K562 (cell line): ENCODE results near the gene PROKR1. TPM values are rescaled to one million over a fixed set of nuclear protein-coding genes. Genes with fewer than 3 reads are reported as not detected.

Source experiments
- ATAC-seq: fragments of 200-7000 bp; cut with Tn5 transposase; 3 replicates; pipeline ENCODE4 v1.9.1; 2020; ENCODE audit warnings: moderate library complexity
- BruUV-seq: library from RNA; stranded (reverse); fragments of 400-500 nt; replicated peaks from 2 replicates; lab custom pipeline; 2021; lab: Mats Ljungman, UMichigan
- CTCF ChIA-PET: fragments of 300-600 bp; formaldehyde crosslinking; extraction: SDS; loops from one replicate; lab custom pipeline; 2021; ENCODE audit warnings: low intra/inter-chr PET ratio; lab: Yijun Ruan, JAX
- POLR2A ChIA-PET: fragments of 300-600, 350-650 bp; sonication (Branson Sonifier 250); formaldehyde crosslinking; extraction: SDS; loops from one replicate; lab custom pipeline; 2021; ENCODE audit warnings: antibody characterized with exemption, inconsistent platforms; lab: Yijun Ruan, JAX
- DNase-seq, 4 experiments: peaks; one replicate each; pipeline versions ENCODE4 v3.0.0 to v3.0.0-alpha.2; 2011 to 2018; ENCODE audit warnings: low spot score in 3 of 4, mixed read lengths in 3 of 4; ENCODE audit errors: extremely low read depth in 1 of 4
- FAIRE-seq: peaks from 2 replicates; lab custom pipeline; 2011; peaks lifted over from hg19 to GRCh38; lab: Jason Lieb, UNC
- H2AFZ ChIP-seq: 2 replicates; pipeline ENCODE4 v1.6.0; 2011; ENCODE audit warnings: low read depth, low read length, control low read depth, inconsistent platforms
- H3K27ac ChIP-seq: fragments of 200-600 bp; 3 replicates; pipeline ENCODE4 v1.8.0; 2011; ENCODE audit warnings: low read depth, mild to moderate bottlenecking, control low read depth, inconsistent platforms, low read length, moderate library complexity, mixed read lengths; ENCODE audit errors: extremely low read depth
- H3K27me3 ChIP-seq, 2 experiments: fragments of 300-600 bp in 1 of 2; 2 replicates in 1 of 2; 3 replicates in 1 of 2; pipeline versions ENCODE4 v1.6.0 to v1.8.0; 2011; ENCODE audit warnings: inconsistent platforms in 2 of 2, low read length in 2 of 2, mild to moderate bottlenecking in 1 of 2, mixed read lengths in 1 of 2, moderate library complexity in 1 of 2; ENCODE audit not compliant: control insufficient read depth in 2 of 2, insufficient read depth in 2 of 2
- H3K36me3 ChIP-seq: fragments of 300-600 bp; 3 replicates; pipeline ENCODE4 v1.8.0; 2011; ENCODE audit warnings: mild to moderate bottlenecking, low read length, inconsistent platforms; ENCODE audit not compliant: control insufficient read depth, insufficient read depth
- H3K4me1 ChIP-seq, 2 experiments: fragments of 200-600 bp in 1 of 2; replicated peaks in 1 of 2; 2 replicates in 1 of 2; 3 replicates in 1 of 2; pipeline versions ENCODE4 v1.5.1 to v1.8.0; 2011; ENCODE audit warnings: inconsistent platforms in 2 of 2, low read length in 2 of 2, mild to moderate bottlenecking in 1 of 2, mixed read lengths in 1 of 2, moderate library complexity in 1 of 2; ENCODE audit not compliant: control insufficient read depth in 2 of 2, insufficient read depth in 2 of 2
- H3K4me2 ChIP-seq: 2 replicates; pipeline ENCODE4 v1.6.1; 2011; ENCODE audit warnings: low read length, control low read depth, inconsistent platforms, mixed read lengths; ENCODE audit not compliant: insufficient read depth
- H3K4me3 ChIP-seq: fragments of 200-600 bp; sonication (generic), shearing (Covaris generic); 2 replicates; pipeline ENCODE4 v1.5.1; 2016; ENCODE audit warnings: control low read depth, inconsistent platforms
- H3K79me2 ChIP-seq: fragments of 200-600 bp; 3 replicates; pipeline ENCODE4 v1.8.0; 2011; ENCODE audit warnings: low read length, inconsistent platforms; ENCODE audit not compliant: control insufficient read depth, insufficient read depth
- H3K9ac ChIP-seq, 2 experiments: 2 replicates each; pipeline versions ENCODE4 v1.6.0 to v1.6.1; 2011; ENCODE audit warnings: low read depth in 2 of 2, low read length in 2 of 2, control low read depth in 1 of 2, inconsistent platforms in 1 of 2, mild to moderate bottlenecking in 1 of 2, mixed read lengths in 1 of 2; ENCODE audit not compliant: insufficient read depth in 1 of 2
- H3K9me1 ChIP-seq: one replicate; pipeline ENCODE4 v1.6.0; 2011; ENCODE audit warnings: inconsistent platforms, mild to moderate bottlenecking, low read length, moderate library complexity; ENCODE audit not compliant: control insufficient read depth, insufficient read depth
- H3K9me3 ChIP-seq: replicated peaks from 2 replicates; pipeline ENCODE4 v1.5.1; 2011; ENCODE audit warnings: low read depth, low read length, inconsistent platforms; ENCODE audit not compliant: control insufficient read depth, insufficient read depth
- H4K20me1 ChIP-seq: replicated peaks from 2 replicates; pipeline ENCODE4 v1.6.1; 2011; ENCODE audit warnings: low read length, inconsistent platforms, mixed read lengths; ENCODE audit not compliant: control insufficient read depth, insufficient read depth
- KHSRP ChIP-seq: fragments of 450-650 bp; IDR thresholded peaks from 2 replicates; pipeline ENCODE4 v1.6.1; 2017
- MTA2 ChIP-seq: fragments of 450-650 bp; IDR thresholded peaks from 2 replicates; pipeline ENCODE4 v1.6.1; 2016; ENCODE audit warnings: low read depth
- TEAD4 ChIP-seq, 2 experiments: sonication (generic) in 1 of 2; formaldehyde crosslinking in 1 of 2; IDR thresholded peaks; 2 replicates each; pipeline versions ENCODE4 v1.6.1 to v1.8.0; 2012 to 2022; ENCODE audit warnings: borderline replicate concordance in 1 of 2, inconsistent platforms in 1 of 2, low read length in 1 of 2, mild to moderate bottlenecking in 1 of 2, missing genetic modification reagents in 1 of 2
- ZNF668 ChIP-seq: fragments of 250-450 bp; sonication (Bioruptor Pico); IDR thresholded peaks from 2 replicates; pipeline ENCODE4 v1.8.0; 2022; ENCODE audit warnings: mild to moderate bottlenecking, inconsistent platforms
- WGBS: fragments of 100-300 bp; shearing (Covaris generic); methylation state at CpG from one replicate; pipeline ENCODE4 v1.1.6; 2016; ENCODE audit warnings: low coverage, mixed read lengths; ENCODE audit not compliant: insufficient coverage; ENCODE audit errors: missing lambda C conversion rate; 5-methylcytosine and 5-hydroxymethylcytosine counted together
- in situ Hi-C: fragments of 300-500 bp; cut with MboI; formaldehyde crosslinking; loops from 4 replicates; pipeline ENCODE4 v1.15.0; 2018; ENCODE audit warnings: inconsistent platforms, mixed read lengths
- intact Hi-C: fragments of 100-400 bp; cut with micrococcal nuclease; formaldehyde crosslinking; loops from 2 replicates; pipeline ENCODE4 v1.14.2; 2022
- polyA plus RNA-seq, 8 experiments: library from polyadenylated mRNA; depleted of rRNA in 4 of 8; stranded (reverse) in 5 of 8; unstranded in 3 of 8; fragments of >200 nt; fragmentation: Nextera tagmentation in 2 of 8; fragmentation: Illumina TruSeq in 1 of 8; extraction: Ambion mirVana in 2 of 8; extraction: Trizol in 1 of 8; gene quantifications; 2 replicates each; pipeline versions ENCODE4 v1.2.1 to v1.2.3, GENCODE V29; 2011 to 2014; ENCODE audit warnings: inconsistent platforms in 1 of 8, missing spikeins in 1 of 8
- total RNA-seq, 7 experiments: library from RNA; depleted of rRNA in 6 of 7; stranded (reverse); fragments of >200 nt in 6 of 7; fragmentation: Illumina TruSeq in 2 of 7; extraction: Trizol in 2 of 7; gene quantifications; 2 replicates each; pipeline versions ENCODE4 v1.2.1 to v1.2.3, GENCODE V29; 2011 to 2021; ENCODE audit warnings: low replicate concordance in 1 of 7
- TF ChIP-seq, protein P1 (sequence below): fragments of 200-800 bp; sonication (Bioruptor generic); IDR thresholded peaks from 2 replicates; pipeline ENCODE4 v1.6.1; 2017; ENCODE audit warnings: missing genetic modification characterization, missing compliant biosample characterization
- TF ChIP-seq, protein P2 (sequence below), 3 experiments: IDR thresholded peaks in 2 of 3; conservative IDR thresholded peaks in 1 of 3; 2 replicates each; pipeline ENCODE4 v1.5.1; 2011 to 2012; ENCODE audit warnings: low read length in 3 of 3, mild to moderate bottlenecking in 3 of 3, control low read depth in 2 of 3, improper control_type of control experiment in 1 of 3, inconsistent platforms in 1 of 3, low read depth in 1 of 3, mixed read lengths in 1 of 3, moderate library complexity in 1 of 3; ENCODE audit not compliant: insufficient read depth in 2 of 3
- TF ChIP-seq, protein P3 (sequence below): fragments of 450-650 bp; formaldehyde crosslinking; IDR thresholded peaks from 2 replicates; pipeline ENCODE4 v1.4.0; 2020; ENCODE audit warnings: mild to moderate bottlenecking, moderate library complexity

Gene PROKR1
- total and polyA plus RNA-seq, 9 of the 15 experiments (the other 6 are each of a cell fraction or from before 2014, with no cell fraction given), result 0.01 to 0.18 (median 0.09) TPM; not detected in 1

DNA sequence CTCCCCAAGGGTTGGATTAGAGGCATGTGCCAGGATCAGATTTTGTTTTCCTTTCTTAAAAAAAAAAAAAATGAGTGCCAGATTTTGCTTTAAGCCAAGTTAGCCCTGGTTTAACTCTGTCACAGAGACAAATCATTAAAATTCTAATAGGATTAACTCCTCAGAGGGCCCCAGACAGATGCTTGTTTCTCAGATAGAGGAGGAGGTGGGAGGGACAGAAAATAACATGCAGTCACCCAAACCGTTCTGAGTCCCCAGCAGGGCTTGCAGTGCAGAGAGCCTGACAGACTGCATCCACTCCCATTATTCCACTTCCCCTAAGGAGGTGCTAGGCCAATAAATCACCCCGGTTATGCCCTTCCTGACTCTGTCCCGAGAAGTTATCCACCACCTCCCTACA is 6.3 kb upstream of the PROKR1 start (continued):
- TF ChIP-seq KHSRP (no peak), MTA2 (no peak), ZNF668 (CRISPR knock-in tag) (no peak)

DNA sequence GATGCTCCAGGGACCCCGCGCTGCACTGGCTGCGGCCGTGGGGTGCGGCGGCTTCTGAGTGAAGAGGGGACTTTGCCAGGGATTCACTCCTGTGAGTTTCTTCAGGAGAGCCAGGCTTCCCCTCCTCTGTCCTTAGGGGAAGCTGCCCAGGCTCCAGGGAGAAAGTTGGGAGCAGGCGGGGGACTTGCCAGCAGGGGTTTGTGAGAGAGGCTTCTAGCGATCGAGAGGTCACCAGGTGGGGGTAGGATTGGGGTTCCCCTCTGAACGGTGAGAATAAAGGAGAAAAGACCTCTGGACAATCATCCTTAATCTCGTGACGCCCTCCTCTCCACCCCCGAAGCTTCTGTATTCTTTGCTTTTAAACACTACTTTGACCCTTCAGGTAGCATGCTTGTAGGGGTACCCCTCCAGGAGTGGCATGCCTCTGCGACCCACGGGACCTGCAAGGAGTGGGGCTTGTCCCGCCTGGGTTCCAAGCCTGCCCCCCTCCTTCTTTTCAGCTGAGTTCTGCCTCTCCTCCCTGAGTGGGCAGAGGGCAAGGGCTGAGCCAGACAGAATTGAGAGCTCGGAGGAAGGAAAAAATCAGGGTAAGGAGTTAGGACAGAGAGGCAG is 601 bp downstream of the PROKR1 start:
- intact Hi-C loops (loop anchor here (5.0 kb wide), 1 partner anchor 42 kb away; no protein-coding TSS in a partner anchor), in situ Hi-C loops (loop anchor here (25.0 kb wide), 1 partner anchor 157 kb away; no protein-coding TSS in a partner anchor)
- H3K27me3 ChIP-seq, result peaks cover 2 to 12% of the 10 kb centered on the region in 2 experiments; a peak in 1 of 5 replicates
- WGBS, result 15% methylated on average over 14 of the region's 17 CpGs
- no peaks in the 10 kb centered on the region for H4K20me1 ChIP-seq
- H2AFZ ChIP-seq, result peak overlapping the region; percentile 87
- BruUV-seq, result no TSS peak
- ChIA-PET CTCF (interaction anchor here (0.7 kb wide), 2 partner anchors 66 to 161 kb away, joined by 3 read pairs; no protein-coding TSS in a partner anchor), POLR2A (interaction anchor here (0.5 to 1.4 kb wide), 3 partner anchors 10 to 65 kb away, joined by 3 to 5 read pairs (median 4); no protein-coding TSS in a partner anchor)
- H3K9me3 ChIP-seq, result no peaks in the 10 kb centered on the region
- FAIRE-seq (no peak), DNase-seq (no peak), ATAC-seq (no peak)
- H3K9me1 ChIP-seq, result no peaks in the 10 kb centered on the region
- no peak overlapping the region for H3K27ac ChIP-seq
- H3K9ac ChIP-seq, result peak overlapping the region; percentile 50 to 92; a peak in 3 of 4 replicates
- no peaks in the 10 kb centered on the region for H3K79me2 ChIP-seq
- H3K36me3 ChIP-seq, result no peaks in the 10 kb centered on the region
- peak overlapping the region; percentile 55 for H3K4me3 ChIP-seq
- H3K4me1 ChIP-seq, result peaks cover 0 to 12% of the 10 kb centered on the region in 2 experiments; a peak in 3 of 5 replicates
- H3K4me2 ChIP-seq, result peak overlapping the region; percentile 64
- TF ChIP-seq, protein P1, sequence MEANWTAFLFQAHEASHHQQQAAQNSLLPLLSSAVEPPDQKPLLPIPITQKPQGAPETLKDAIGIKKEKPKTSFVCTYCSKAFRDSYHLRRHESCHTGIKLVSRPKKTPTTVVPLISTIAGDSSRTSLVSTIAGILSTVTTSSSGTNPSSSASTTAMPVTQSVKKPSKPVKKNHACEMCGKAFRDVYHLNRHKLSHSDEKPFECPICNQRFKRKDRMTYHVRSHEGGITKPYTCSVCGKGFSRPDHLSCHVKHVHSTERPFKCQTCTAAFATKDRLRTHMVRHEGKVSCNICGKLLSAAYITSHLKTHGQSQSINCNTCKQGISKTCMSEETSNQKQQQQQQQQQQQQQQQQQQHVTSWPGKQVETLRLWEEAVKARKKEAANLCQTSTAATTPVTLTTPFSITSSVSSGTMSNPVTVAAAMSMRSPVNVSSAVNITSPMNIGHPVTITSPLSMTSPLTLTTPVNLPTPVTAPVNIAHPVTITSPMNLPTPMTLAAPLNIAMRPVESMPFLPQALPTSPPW (CRISPR knock-in tag), result 0 out of 2 replicates have a peak, but pooled peaks have one; percentile 1
- TF ChIP-seq, protein P2, sequence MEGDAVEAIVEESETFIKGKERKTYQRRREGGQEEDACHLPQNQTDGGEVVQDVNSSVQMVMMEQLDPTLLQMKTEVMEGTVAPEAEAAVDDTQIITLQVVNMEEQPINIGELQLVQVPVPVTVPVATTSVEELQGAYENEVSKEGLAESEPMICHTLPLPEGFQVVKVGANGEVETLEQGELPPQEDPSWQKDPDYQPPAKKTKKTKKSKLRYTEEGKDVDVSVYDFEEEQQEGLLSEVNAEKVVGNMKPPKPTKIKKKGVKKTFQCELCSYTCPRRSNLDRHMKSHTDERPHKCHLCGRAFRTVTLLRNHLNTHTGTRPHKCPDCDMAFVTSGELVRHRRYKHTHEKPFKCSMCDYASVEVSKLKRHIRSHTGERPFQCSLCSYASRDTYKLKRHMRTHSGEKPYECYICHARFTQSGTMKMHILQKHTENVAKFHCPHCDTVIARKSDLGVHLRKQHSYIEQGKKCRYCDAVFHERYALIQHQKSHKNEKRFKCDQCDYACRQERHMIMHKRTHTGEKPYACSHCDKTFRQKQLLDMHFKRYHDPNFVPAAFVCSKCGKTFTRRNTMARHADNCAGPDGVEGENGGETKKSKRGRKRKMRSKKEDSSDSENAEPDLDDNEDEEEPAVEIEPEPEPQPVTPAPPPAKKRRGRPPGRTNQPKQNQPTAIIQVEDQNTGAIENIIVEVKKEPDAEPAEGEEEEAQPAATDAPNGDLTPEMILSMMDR (IDR thresholded peaks at IDR 0.05 in 2 of 3, conservative IDR thresholded peaks at IDR 0.05 in 1 of 3; ENCODE audit: insufficient read depth in 2 of 3, low read depth in 1 of 3, low read length in 3 of 3), result 0 out of 6 replicates have a peak, but pooled peaks of 1 of the 3 experiments have one; percentile 13
- TF ChIP-seq TEAD4 (IDR thresholded peaks at IDR 0.05; ENCODE audit: low read length), result no peak
- no peak for TF ChIP-seq TEAD4 (CRISPR knock-in tag; IDR thresholded peaks at IDR 0.05; ENCODE audit: borderline replicate concordance)
- TF ChIP-seq, protein P3, sequence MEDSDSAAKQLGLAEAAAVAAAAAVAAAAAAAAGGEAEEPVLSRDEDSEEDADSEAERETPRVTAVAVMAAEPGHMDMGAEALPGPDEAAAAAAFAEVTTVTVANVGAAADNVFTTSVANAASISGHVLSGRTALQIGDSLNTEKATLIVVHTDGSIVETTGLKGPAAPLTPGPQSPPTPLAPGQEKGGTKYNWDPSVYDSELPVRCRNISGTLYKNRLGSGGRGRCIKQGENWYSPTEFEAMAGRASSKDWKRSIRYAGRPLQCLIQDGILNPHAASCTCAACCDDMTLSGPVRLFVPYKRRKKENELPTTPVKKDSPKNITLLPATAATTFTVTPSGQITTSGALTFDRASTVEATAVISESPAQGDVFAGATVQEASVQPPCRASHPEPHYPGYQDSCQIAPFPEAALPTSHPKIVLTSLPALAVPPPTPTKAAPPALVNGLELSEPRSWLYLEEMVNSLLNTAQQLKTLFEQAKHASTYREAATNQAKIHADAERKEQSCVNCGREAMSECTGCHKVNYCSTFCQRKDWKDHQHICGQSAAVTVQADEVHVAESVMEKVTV (CRISPR knock-in tag), result 0 out of 2 replicates have a peak, but pooled peaks have one; percentile 17
